ENCODE results near the gene TMEM74B. TPM values are rescaled to one million over a fixed set of nuclear protein-coding genes. Genes with fewer than 3 reads are reported as not detected.
"Not testable (repeated sequence)": the region's sequence is repeated elsewhere in the genome, so short reads cannot be mapped to it uniquely, and the experiment has no call there.

TMEM74B gene
- total and polyA plus RNA-seq, 4 donors: 0.14 to 3.4 (median 0.59) TPM

GRCh38 chr20:1216527-1217427, 32.0 kb upstream of the TMEM74B start:
- WGBS: 75% methylated on average over 19 of the region's 19 CpGs
- H3K9me3 ChIP-seq (ENCODE audit: control insufficient read depth in 4 of 4, low read length in 3 of 4): not testable (repeated sequence)
- DNase-seq (ENCODE audit: low spot score): peak; percentile 30

GRCh38 chr20:1215386-1216170, 30.8 kb upstream of the TMEM74B start:
- H3K4me3 ChIP-seq (ENCODE audit: low read depth in 1 of 3, low read length in 3 of 3): no peak overlapping the region
- H3K36me3 ChIP-seq (ENCODE audit: control insufficient read depth in 4 of 4, insufficient read depth in 3 of 4, low read depth in 1 of 4, low read length in 3 of 4): no peaks in the 10 kb centered on the region
- peak; percentile 33 for DNase-seq (ENCODE audit: low spot score)
- TF ChIP-seq ZBTB33 (IDR thresholded peaks at IDR 0.05) (no peak), GABPA (IDR thresholded peaks at IDR 0.05 in 1 of 2, conservative IDR thresholded peaks at IDR 0.05 in 1 of 2) (no peak), YY1 (IDR thresholded peaks at IDR 0.05) (no peak), HNF4A (conservative IDR thresholded peaks at IDR 0.05) (no peak), REST (IDR thresholded peaks at IDR 0.05) (no peak), RAD21 (IDR thresholded peaks at IDR 0.05) (no peak), FOXA1 (IDR thresholded peaks at IDR 0.05) (no peak), MAX (IDR thresholded peaks at IDR 0.05) (no peak), ATF3 (IDR thresholded peaks at IDR 0.05) (no peak)
- H3K4me1 ChIP-seq (ENCODE audit: control insufficient read depth in 4 of 4, insufficient read depth in 4 of 4, low read length in 3 of 4): no peaks in the 10 kb centered on the region
- no peak overlapping the region for H3K27ac ChIP-seq (ENCODE audit: low read depth in 1 of 2, low read length in 2 of 2)
- H3K27me3 ChIP-seq (ENCODE audit: control insufficient read depth in 4 of 4, insufficient read depth in 4 of 4, low read length in 3 of 4): no peaks in the 10 kb centered on the region
- no peak overlapping the region for H3K9ac ChIP-seq (ENCODE audit: low read depth in 1 of 2, low read length in 2 of 2)
- 75% methylated on average over 11 of the region's 11 CpGs for WGBS
- no peaks in the 10 kb centered on the region for H3K9me3 ChIP-seq (ENCODE audit: control insufficient read depth in 4 of 4, low read length in 3 of 4)

More at GRCh38 chr20:1216527-1217427, 32.0 kb upstream of the TMEM74B start:
- H3K27ac ChIP-seq (ENCODE audit: low read depth in 1 of 2, low read length in 2 of 2); H3K27me3 ChIP-seq (ENCODE audit: control insufficient read depth in 4 of 4, insufficient read depth in 4 of 4, low read length in 3 of 4); H3K36me3 ChIP-seq (ENCODE audit: control insufficient read depth in 4 of 4, insufficient read depth in 3 of 4, low read depth in 1 of 4, low read length in 3 of 4); H3K4me1 ChIP-seq (ENCODE audit: control insufficient read depth in 4 of 4, insufficient read depth in 4 of 4, low read length in 3 of 4); H3K9ac ChIP-seq (ENCODE audit: low read depth in 1 of 2, low read length in 2 of 2); H3K4me3 ChIP-seq (ENCODE audit: low read depth in 1 of 3, low read length in 3 of 3): not testable (repeated sequence)

Measured in liver (tissue), 9 donors.